Astrocyte (in vitro differentiated cells and primary cell): Measurements from ENCODE around the gene TTLL9.

Experiments
- EZH2 ChIP-seq: IDR thresholded peaks from 2 replicates; pipeline ENCODE4 v1.6.1; 2012; ENCODE audit warnings: mild to moderate bottlenecking, low read length, inconsistent platforms; ENCODE audit not compliant: insufficient read depth
- TF ChIP-seq, protein P1 (sequence below): IDR thresholded peaks from 2 replicates; pipeline ENCODE4 v1.5.1; 2011; ENCODE audit warnings: low read depth, mild to moderate bottlenecking, inconsistent platforms, low read length, moderate library complexity; ENCODE audit not compliant: insufficient read depth

GRCh38 chr20:31934968-31935764 is 64.7 kb downstream of the TTLL9 start:
- TF ChIP-seq, protein P1, sequence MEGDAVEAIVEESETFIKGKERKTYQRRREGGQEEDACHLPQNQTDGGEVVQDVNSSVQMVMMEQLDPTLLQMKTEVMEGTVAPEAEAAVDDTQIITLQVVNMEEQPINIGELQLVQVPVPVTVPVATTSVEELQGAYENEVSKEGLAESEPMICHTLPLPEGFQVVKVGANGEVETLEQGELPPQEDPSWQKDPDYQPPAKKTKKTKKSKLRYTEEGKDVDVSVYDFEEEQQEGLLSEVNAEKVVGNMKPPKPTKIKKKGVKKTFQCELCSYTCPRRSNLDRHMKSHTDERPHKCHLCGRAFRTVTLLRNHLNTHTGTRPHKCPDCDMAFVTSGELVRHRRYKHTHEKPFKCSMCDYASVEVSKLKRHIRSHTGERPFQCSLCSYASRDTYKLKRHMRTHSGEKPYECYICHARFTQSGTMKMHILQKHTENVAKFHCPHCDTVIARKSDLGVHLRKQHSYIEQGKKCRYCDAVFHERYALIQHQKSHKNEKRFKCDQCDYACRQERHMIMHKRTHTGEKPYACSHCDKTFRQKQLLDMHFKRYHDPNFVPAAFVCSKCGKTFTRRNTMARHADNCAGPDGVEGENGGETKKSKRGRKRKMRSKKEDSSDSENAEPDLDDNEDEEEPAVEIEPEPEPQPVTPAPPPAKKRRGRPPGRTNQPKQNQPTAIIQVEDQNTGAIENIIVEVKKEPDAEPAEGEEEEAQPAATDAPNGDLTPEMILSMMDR, result no peak
- TF ChIP-seq EZH2, result no peak
